Small intestine (tissue), 16 donors: ENCODE results near the gene SEH1L. TPM values are rescaled to one million over a fixed set of nuclear protein-coding genes. Genes with fewer than 3 reads are reported as not detected.
"Not testable (repeated sequence)": the region's sequence is repeated elsewhere in the genome, so short reads cannot be mapped to it uniquely, and the experiment has no call there.

ENCODE experiments used
- DNase-seq, 2 donors: peaks; one replicate each; pipeline versions ENCODE4 v3.0.0 to v3.0.0-alpha.2; 2013
- FAIRE-seq: peaks from 2 replicates; lab custom pipeline; 2012; peaks lifted over from hg19 to GRCh38; lab: Jason Lieb, UNC
- H3K27ac ChIP-seq, 3 donors: one replicate each; pipeline ENCODE4 v1.5.1; 2013; ENCODE audit warnings: low read length in 2 of 3, mild to moderate bottlenecking in 2 of 3, control low read depth in 1 of 3, inconsistent platforms in 1 of 3, low read depth in 1 of 3, moderate library complexity in 1 of 3
- H3K27me3 ChIP-seq, 3 donors: one replicate each; pipeline ENCODE4 v1.6.1; 2013; ENCODE audit warnings: low read length in 3 of 3, inconsistent platforms in 1 of 3; ENCODE audit not compliant: control insufficient read depth in 3 of 3, insufficient read depth in 3 of 3
- H3K36me3 ChIP-seq, 3 donors: one replicate each; pipeline ENCODE4 v1.6.1; 2013; ENCODE audit warnings: low read length in 3 of 3, inconsistent platforms in 1 of 3, low read depth in 1 of 3, mild to moderate bottlenecking in 1 of 3, moderate library complexity in 1 of 3; ENCODE audit not compliant: control insufficient read depth in 3 of 3, insufficient read depth in 2 of 3
- H3K4me1 ChIP-seq, 3 donors: one replicate each; pipeline ENCODE4 v1.6.1; 2013; ENCODE audit warnings: low read length in 2 of 3, inconsistent platforms in 1 of 3, low read depth in 1 of 3, mild to moderate bottlenecking in 1 of 3, moderate library complexity in 1 of 3; ENCODE audit not compliant: control insufficient read depth in 3 of 3, insufficient read depth in 2 of 3
- H3K4me3 ChIP-seq, 3 donors: one replicate each; pipeline ENCODE4 v1.5.1; 2013; ENCODE audit warnings: low read length in 3 of 3, control low read depth in 1 of 3, inconsistent platforms in 1 of 3, low read depth in 1 of 3, mild to moderate bottlenecking in 1 of 3, moderate library complexity in 1 of 3
- H3K9me3 ChIP-seq, 2 donors: one replicate each; pipeline ENCODE4 v1.6.1; 2013; ENCODE audit warnings: low read depth in 1 of 2, low read length in 1 of 2; ENCODE audit not compliant: control insufficient read depth in 2 of 2, insufficient read depth in 1 of 2
- WGBS, 3 donors: extraction: QIAGEN DNeasy Blood & Tissue Kit; methylation state at CpG; one replicate each; pipeline ENCODE4 v1.1.7; 2013; 5-methylcytosine and 5-hydroxymethylcytosine counted together
- long read RNA-seq, 10 donors: transcript quantifications; one replicate each; lab custom pipeline, GENCODE V29; 2026
- polyA plus RNA-seq, 4 donors: library from polyadenylated mRNA; stranded (reverse) in 3 of 4; unstranded in 1 of 4; fragments of 200-250 nt in 3 of 4; fragments of 120-200 nt in 1 of 4; gene quantifications; one replicate each; pipeline versions ENCODE4 v1.2.1 to v1.2.3, GENCODE V29; 2013
- donor health status: healthy with polysubstance abuse.
- donor health status: control.
- donor health status: control.
- donor health status: Bipolar disorder and iron deficiency.
- donor health status: healthy.

Gene SEH1L, protein sequence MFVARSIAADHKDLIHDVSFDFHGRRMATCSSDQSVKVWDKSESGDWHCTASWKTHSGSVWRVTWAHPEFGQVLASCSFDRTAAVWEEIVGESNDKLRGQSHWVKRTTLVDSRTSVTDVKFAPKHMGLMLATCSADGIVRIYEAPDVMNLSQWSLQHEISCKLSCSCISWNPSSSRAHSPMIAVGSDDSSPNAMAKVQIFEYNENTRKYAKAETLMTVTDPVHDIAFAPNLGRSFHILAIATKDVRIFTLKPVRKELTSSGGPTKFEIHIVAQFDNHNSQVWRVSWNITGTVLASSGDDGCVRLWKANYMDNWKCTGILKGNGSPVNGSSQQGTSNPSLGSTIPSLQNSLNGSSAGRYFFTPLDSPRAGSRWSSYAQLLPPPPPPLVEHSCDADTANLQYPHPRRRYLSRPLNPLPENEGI
- polyA plus RNA-seq, result 10 to 100 TPM; 15.2 to 30.9 (median 18.0) TPM
- long read RNA-seq, donor 1, result 0 reads
- long read RNA-seq, donor 2, partial matches to known transcripts, result 0 of 4 reads
- long read RNA-seq, donor 2, other reads (novel, unspliced or antisense), result 0 of 4 reads
- long read RNA-seq, donor 3, partial matches to known transcripts, result 0 of 3 reads
- long read RNA-seq, donor 3, other reads (novel, unspliced or antisense), result 0 of 3 reads
- long read RNA-seq, donor 4, result 0 reads
- long read RNA-seq, donor 5, full-length matches to known transcripts, result 5 of 5 reads
- long read RNA-seq, donor 5, partial matches to known transcripts, result 0 of 5 reads
- long read RNA-seq, donor 5, other reads (novel, unspliced or antisense), result 0 of 5 reads
- long read RNA-seq, donor 6, transcript SEH1L-201 (9 exons, 3,494 nt), result major isoform, 7 of 7 reads
- long read RNA-seq, donor 6, partial matches to known transcripts, result 0 of 7 reads
- long read RNA-seq, donor 6, other reads (novel, unspliced or antisense), result 0 of 7 reads
- long read RNA-seq, donor 7, transcript SEH1L-202 (9 exons, 1,846 nt), result major isoform, 9 of 9 reads
- long read RNA-seq, donor 7, partial matches to known transcripts, result 0 of 9 reads
- long read RNA-seq, donor 7, other reads (novel, unspliced or antisense), result 0 of 9 reads
- long read RNA-seq, donor 8, partial matches to known transcripts, result 5 of 5 reads
- long read RNA-seq, donor 8, other reads (novel, unspliced or antisense), result 0 of 5 reads
- long read RNA-seq, donor 9, result 0 reads
- long read RNA-seq, donor 10, partial matches to known transcripts, result 0 of 4 reads
- long read RNA-seq, donor 10, other reads (novel, unspliced or antisense), result 0 of 4 reads

DNA sequence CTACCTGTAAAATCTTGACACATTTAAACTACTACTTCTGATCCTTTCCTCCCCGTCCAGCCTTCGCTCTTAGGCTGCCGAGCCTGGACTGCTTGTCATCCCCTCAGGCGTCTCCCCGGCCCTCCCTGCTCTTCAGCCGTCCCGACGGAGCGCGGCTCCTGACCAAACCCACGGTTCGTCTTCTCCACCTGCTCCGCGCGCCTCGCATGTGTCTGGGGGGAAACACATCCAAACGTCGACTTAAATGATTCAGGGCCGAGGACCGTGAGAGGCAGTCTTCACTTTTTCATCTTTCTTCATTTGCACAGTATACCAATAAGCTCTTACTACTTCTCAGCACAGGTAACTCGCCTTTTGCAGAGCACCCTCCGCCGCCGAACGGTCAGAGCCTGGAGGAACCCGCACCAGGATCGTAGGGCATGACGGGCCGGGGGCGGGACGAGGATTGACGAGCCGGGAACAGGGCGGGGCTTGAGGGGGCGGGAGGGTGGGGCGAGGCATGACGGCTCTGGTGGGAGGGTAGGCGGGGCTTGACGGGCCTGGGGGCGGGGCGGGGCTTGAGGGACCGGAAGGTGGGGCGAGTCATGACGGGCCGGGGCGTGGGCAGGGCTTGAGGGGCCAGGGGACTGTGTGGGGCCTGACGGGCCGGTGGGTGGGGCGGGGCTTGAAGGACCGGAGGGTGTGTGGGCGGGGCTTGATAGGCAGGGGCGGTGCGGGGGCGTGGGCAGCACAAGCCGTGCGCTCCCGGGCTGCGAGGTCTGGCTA lies at the start of gene SEH1L:
Gene SEH1L, plus strand, starts transcription at position 727 of the 765 bp plus-strand sequence. CDS start 111 bp downstream, outside the sequence.
- peak within 1 kb of the TSS; percentile 46 to 78 (median 72) for H3K4me3 ChIP-seq
- peaks cover 0 to 9% (median 0%) of the 10 kb centered on the region in 3 donors for H3K36me3 ChIP-seq
- H3K27me3 ChIP-seq, result no peaks in the 10 kb centered on the region
- H3K9me3 ChIP-seq, result peaks cover 0 to 3% of the 10 kb centered on the region in 2 donors
- DNase-seq, result peak; percentile 98 to 99
- WGBS, 3 donors, result 0 to 1% (median 1%) methylated on average over 47 to 58 of the region's 58 CpGs
- H3K4me1 ChIP-seq, result peaks cover 0 to 5% (median 2%) of the 10 kb centered on the region in 3 donors
- FAIRE-seq, result no peak
- H3K27ac ChIP-seq, result peak within 1 kb of the TSS; percentile 87 to 100 (median 97)

DNA sequence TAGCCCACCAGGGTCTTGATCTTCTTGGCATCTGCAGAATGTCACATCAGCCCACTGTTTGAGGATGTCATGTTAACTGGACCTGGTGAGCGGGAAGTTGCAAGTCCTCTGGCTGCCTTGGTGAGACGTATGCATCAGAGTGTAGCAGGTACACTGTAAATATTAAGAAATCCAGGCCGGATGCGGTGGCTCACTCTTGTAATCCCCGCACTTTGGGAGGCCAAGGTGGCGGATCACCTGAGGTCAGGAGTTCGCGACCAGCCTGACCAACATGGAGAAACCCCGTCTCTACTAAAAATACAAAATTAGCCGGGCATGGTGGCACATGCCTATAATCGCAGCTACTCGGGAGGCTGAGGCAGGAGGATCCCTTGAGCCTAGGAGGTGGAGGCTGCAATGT lies 46.6 kb upstream of the SEH1L start:
- peaks cover 0 to 25% (median 0%) of the 10 kb centered on the region in 3 donors for H3K27me3 ChIP-seq
- H3K4me3 ChIP-seq, FAIRE-seq, DNase-seq, H3K9me3 ChIP-seq, H3K4me1 ChIP-seq, H3K27ac ChIP-seq, H3K36me3 ChIP-seq: not testable (repeated sequence)
- 93 to 97% (median 94%) methylated on average over 12 of the region's 12 CpGs for WGBS, 3 donors

DNA sequence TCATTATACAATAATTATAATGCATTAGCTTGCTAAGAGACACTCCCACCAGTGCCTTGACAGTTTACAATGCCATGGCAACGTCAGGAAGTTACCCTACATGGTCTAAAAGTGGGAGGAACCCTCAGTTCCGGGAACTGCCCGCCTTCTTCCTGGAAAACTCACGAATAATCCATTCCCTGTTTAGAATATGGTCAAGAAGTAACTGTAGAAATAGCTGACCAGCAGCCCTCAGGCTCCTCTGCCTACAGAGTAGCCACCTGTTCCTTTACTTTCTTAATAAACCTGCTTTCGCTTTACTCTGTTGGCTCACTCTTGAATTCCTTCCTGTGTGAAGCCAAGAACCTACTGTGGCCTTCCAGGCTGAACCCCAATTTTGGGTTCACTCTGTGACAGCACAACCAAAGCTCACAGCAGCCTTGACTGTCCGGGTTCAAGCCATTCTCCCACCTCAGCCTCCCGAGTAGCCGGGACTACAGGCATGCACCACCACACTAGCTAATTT lies 43.7 kb upstream of the SEH1L start:
- H3K4me3 ChIP-seq, result no peak overlapping the region
- FAIRE-seq (no peak), DNase-seq (peak in 1 of 2 donors; percentile 50)
- no peaks in the 10 kb centered on the region for H3K9me3 ChIP-seq
- H3K27ac ChIP-seq, result no peak overlapping the region
- 60 to 68% (median 63%) methylated on average over 8 of the region's 8 CpGs for WGBS, 3 donors
- no peaks in the 10 kb centered on the region for H3K36me3 ChIP-seq
- peaks cover 0 to 10% (median 0%) of the 10 kb centered on the region in 3 donors for H3K27me3 ChIP-seq
- no peaks in the 10 kb centered on the region for H3K4me1 ChIP-seq

DNA sequence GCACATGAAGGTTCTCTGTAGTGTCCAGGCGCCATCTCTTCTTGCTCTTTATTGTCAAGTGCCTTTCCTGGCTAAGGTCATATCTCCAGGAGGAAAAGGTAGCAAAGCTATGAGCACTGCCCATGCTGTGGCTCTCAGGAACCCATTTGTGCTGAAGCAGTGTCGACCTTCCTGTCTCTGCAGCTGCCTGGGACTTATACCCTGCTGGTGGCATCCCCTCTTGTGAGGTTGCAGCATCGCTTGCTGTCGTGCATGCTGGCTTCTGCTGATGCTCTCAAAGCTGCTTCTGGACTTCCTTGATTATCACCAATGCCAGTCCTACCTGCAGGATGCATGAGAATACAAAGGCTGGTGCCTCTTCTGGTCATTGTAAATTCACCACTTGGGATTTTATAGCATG lies 41.7 kb upstream of the SEH1L start:
- DNase-seq (no peak), FAIRE-seq (no peak)
- no peaks in the 10 kb centered on the region for H3K36me3 ChIP-seq
- no peaks in the 10 kb centered on the region for H3K4me1 ChIP-seq
- no peak overlapping the region for H3K4me3 ChIP-seq
- no peaks in the 10 kb centered on the region for H3K9me3 ChIP-seq
- WGBS, 3 donors, result 81 to 87% (median 86%) methylated on average over 4 of the region's 4 CpGs
- no peak overlapping the region for H3K27ac ChIP-seq
- H3K27me3 ChIP-seq, result peaks cover 0 to 5% (median 0%) of the 10 kb centered on the region in 3 donors

DNA sequence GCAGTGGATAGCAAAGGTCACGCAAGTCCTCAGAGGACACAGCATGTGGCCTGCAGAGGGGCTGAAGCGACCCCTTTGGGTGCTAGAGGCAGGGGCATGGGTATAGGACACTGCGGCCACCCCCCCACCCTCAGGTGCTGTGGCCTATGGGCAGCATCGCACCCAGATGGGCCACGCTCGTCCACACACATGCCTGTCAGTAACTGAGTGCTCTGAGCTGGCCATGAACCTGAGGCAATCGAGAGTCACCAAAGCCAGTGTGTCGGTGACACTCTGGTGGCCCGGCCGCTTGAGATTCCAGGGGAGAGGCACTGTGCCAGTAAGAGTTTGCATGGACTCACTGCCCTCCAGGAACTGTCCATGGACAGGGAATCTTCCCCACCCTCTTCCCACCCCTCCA lies 41.0 kb upstream of the SEH1L start:
- H3K27ac ChIP-seq, result no peak overlapping the region
- H3K4me1 ChIP-seq, result no peaks in the 10 kb centered on the region
- H3K27me3 ChIP-seq, result peaks cover 0 to 11% (median 0%) of the 10 kb centered on the region in 3 donors
- WGBS, 3 donors, result 80 to 81% (median 81%) methylated on average over 10 of the region's 10 CpGs
- no peaks in the 10 kb centered on the region for H3K36me3 ChIP-seq
- H3K9me3 ChIP-seq, result no peaks in the 10 kb centered on the region
- DNase-seq (no peak), FAIRE-seq (no peak)
- H3K4me3 ChIP-seq, result no peak overlapping the region

DNA sequence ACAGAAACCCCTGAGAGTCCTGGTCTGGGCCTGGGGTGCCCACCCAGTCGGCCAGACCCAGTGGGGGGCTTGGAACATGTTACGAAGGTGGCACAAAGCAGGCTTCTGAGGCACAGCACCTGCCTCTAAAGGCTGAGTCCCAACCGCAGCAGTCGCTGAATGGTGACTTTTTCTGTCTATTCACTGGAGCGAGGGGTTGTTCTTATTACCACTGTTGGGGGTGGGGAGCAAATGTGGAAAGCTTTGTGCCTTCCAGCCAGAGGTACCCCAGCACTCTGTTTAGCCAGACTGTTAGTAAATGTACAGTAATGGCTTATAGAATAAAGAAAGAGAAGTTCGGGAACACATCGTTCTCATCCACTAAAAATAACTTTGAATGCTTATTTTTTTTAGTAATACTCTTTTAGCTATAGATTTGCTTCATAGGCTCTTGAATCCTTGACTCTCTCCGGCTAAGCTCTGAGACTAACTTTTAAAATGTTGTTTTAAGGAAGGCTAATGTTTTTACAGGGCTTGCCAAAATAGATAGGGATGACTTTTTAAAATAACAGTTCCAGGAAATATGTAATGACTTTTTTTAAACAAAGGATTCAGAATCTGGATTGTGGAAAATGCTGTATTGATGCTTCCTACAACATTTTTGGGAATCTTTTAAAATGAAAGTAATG lies 40.4 kb upstream of the SEH1L start:
- WGBS, 3 donors, result 53 to 62% (median 55%) methylated on average over 8 of the region's 8 CpGs
- Histone ChIP-seq H3K4me1 (no peaks in the 10 kb centered on the region), H3K27me3 (peaks cover 0 to 17% (median 0%) of the 10 kb centered on the region in 3 donors), H3K9me3 (peaks cover 0 to 3% of the 10 kb centered on the region in 2 donors), H3K27ac (no peak overlapping the region), H3K36me3 (no peaks in the 10 kb centered on the region), H3K4me3 (no peak overlapping the region)
- DNase-seq (no peak), FAIRE-seq (no peak)

DNA sequence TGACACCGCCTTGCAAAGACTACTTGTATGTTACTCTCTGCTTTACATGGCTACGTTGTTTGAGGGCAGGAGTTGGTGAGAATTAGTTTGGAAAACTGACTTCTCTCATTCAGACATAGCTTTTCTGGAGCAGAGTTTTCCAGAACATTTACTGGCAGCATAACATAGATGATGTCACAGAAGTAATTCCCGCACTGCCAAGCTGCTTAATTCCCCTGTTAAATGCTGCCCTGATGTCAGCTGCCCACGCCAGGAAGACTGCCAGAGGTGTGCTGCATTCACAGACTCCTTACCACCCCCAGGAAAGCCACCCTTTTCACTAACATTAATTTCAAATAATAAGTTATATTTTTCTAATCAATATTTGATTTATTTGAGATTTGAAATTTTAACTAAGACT lies 39.1 kb upstream of the SEH1L start:
- Histone ChIP-seq H3K36me3 (no peaks in the 10 kb centered on the region), H3K4me3 (no peak overlapping the region), H3K4me1 (no peaks in the 10 kb centered on the region), H3K9me3 (peaks cover 0 to 6% of the 10 kb centered on the region in 2 donors), H3K27me3 (peaks cover 0 to 22% (median 0%) of the 10 kb centered on the region in 3 donors), H3K27ac (no peak overlapping the region)
- DNase-seq (no peak), FAIRE-seq (no peak)
- 69 to 80% (median 75%) methylated on average over 4 of the region's 4 CpGs for WGBS, 3 donors
